Astrocyte (in vitro differentiated cells and primary cell): ENCODE data around the gene MYO6. TPM values are rescaled to one million over a fixed set of nuclear protein-coding genes. Genes with fewer than 3 reads are reported as not detected.

Experiments used
- DNase-seq: peaks from one replicate; pipeline ENCODE4 v3.0.0-alpha.2; 2010; ENCODE audit warnings: low read depth
- FAIRE-seq: peaks from 2 replicates; lab custom pipeline; 2011; peaks lifted over from hg19 to GRCh38; lab: Jason Lieb, UNC
- H2AFZ ChIP-seq: 2 replicates; pipeline ENCODE4 v1.6.0; 2012; ENCODE audit warnings: low read depth, low read length, inconsistent platforms
- H3K27ac ChIP-seq: 2 replicates; pipeline ENCODE4 v1.5.1; 2011; ENCODE audit warnings: low read depth, low read length, inconsistent platforms
- H3K27me3 ChIP-seq: 2 replicates; pipeline ENCODE4 v1.6.0; 2011; ENCODE audit warnings: low read length, inconsistent platforms; ENCODE audit not compliant: insufficient read depth
- H3K36me3 ChIP-seq: 2 replicates; pipeline ENCODE4 v1.5.1; 2011; ENCODE audit warnings: low read length, inconsistent platforms; ENCODE audit not compliant: insufficient read depth
- H3K4me1 ChIP-seq: 2 replicates; pipeline ENCODE4 v1.5.1; 2011; ENCODE audit warnings: low read length, inconsistent platforms; ENCODE audit not compliant: insufficient read depth
- H3K4me2 ChIP-seq: 2 replicates; pipeline ENCODE4 v1.6.0; 2012; ENCODE audit warnings: low read length, inconsistent platforms
- H3K4me3 ChIP-seq: 2 replicates; pipeline ENCODE4 v1.5.1; 2011; ENCODE audit warnings: low read depth, mild to moderate bottlenecking, low read length, inconsistent platforms; ENCODE audit not compliant: insufficient read depth
- H3K79me2 ChIP-seq: 2 replicates; pipeline ENCODE4 v1.6.0; 2012; ENCODE audit warnings: mild to moderate bottlenecking, low read length, inconsistent platforms; ENCODE audit not compliant: insufficient read depth
- H3K9ac ChIP-seq: 2 replicates; pipeline ENCODE4 v1.6.0; 2012; ENCODE audit warnings: mild to moderate bottlenecking, low read length, inconsistent platforms
- H3K9me3 ChIP-seq: 2 replicates; pipeline ENCODE4 v1.5.1; 2012; ENCODE audit warnings: low read depth, mild to moderate bottlenecking, low read length, inconsistent platforms; ENCODE audit not compliant: insufficient read depth
- H4K20me1 ChIP-seq: 2 replicates; pipeline ENCODE4 v1.6.0; 2012; ENCODE audit warnings: low read length, inconsistent platforms; ENCODE audit not compliant: insufficient read depth
- H3K27ac Mint-ChIP-seq: one replicate; pipeline ENCODE4 v1.8.0; 2021; ENCODE audit warnings: mild to moderate bottlenecking, mixed read lengths; ENCODE audit not compliant: unreplicated experiment
- H3K27me3 Mint-ChIP-seq: one replicate; pipeline ENCODE4 v1.8.0; 2021; ENCODE audit warnings: low read depth, mixed read lengths; ENCODE audit not compliant: unreplicated experiment
- H3K36me3 Mint-ChIP-seq: one replicate; pipeline ENCODE4 v1.8.0; 2021; ENCODE audit warnings: low read depth, mixed read lengths; ENCODE audit not compliant: unreplicated experiment
- H3K4me1 Mint-ChIP-seq: one replicate; pipeline ENCODE4 v1.8.0; 2021; ENCODE audit warnings: low read depth, mixed read lengths; ENCODE audit not compliant: unreplicated experiment
- H3K4me3 Mint-ChIP-seq: one replicate; pipeline ENCODE4 v1.8.0; 2021; ENCODE audit warnings: mild to moderate bottlenecking, moderate library complexity, mixed read lengths; ENCODE audit not compliant: unreplicated experiment
- H3K9me3 Mint-ChIP-seq: one replicate; pipeline ENCODE4 v1.8.0; 2021; ENCODE audit warnings: mild to moderate bottlenecking, mixed read lengths; ENCODE audit not compliant: unreplicated experiment
- CTCF ChIP-seq: IDR thresholded peaks from 2 replicates; pipeline ENCODE4 v1.5.1; 2011; ENCODE audit warnings: low read depth, mild to moderate bottlenecking, inconsistent platforms, low read length, moderate library complexity; ENCODE audit not compliant: insufficient read depth
- EZH2 ChIP-seq: IDR thresholded peaks from 2 replicates; pipeline ENCODE4 v1.6.1; 2012; ENCODE audit warnings: mild to moderate bottlenecking, low read length, inconsistent platforms; ENCODE audit not compliant: insufficient read depth
- total RNA-seq: library from RNA; stranded (reverse); gene quantifications from 2 replicates; pipeline ENCODE4 v1.2.1, GENCODE V29; 2021

Gene MYO6
- total RNA-seq, 1 donor from 2014 or later = 33.1 TPM

- Histone ChIP-seq H3K36me3 (no peaks in the 10 kb centered on the region), H3K27me3 (no peaks in the 10 kb centered on the region), H3K9ac (no peak overlapping the region), H3K4me3 (no peak overlapping the region), H4K20me1 (peaks cover 10% of the 10 kb centered on the region), H3K4me2 (no peak overlapping the region), H3K27ac (no peak overlapping the region), H3K9me3 (no peaks in the 10 kb centered on the region), H3K79me2 (no peaks in the 10 kb centered on the region), H2AFZ (no peak overlapping the region), H3K4me1 (no peaks in the 10 kb centered on the region)
- FAIRE-seq (no peak), DNase-seq (no peak)
- Mint-ChIP-seq H3K4me1 (peaks cover 2% of the 10 kb centered on the region), H3K36me3 (peaks cover 5% of the 10 kb centered on the region), H3K27ac (no peak overlapping the region), H3K4me3 (no peak overlapping the region), H3K27me3 (no peaks in the 10 kb centered on the region), H3K9me3 (no peaks in the 10 kb centered on the region)
- TF ChIP-seq EZH2 (no peak), CTCF (no peak)
Observed at GRCh38 chr6:75808507-75808906, 59.5 kb downstream of the MYO6 start.

- Mint-ChIP-seq H3K4me3 (no peak overlapping the region), H3K27ac (no peak overlapping the region), H3K27me3 (no peaks in the 10 kb centered on the region), H3K9me3 (no peaks in the 10 kb centered on the region), H3K36me3 (peaks cover 2% of the 10 kb centered on the region), H3K4me1 (peaks cover 2% of the 10 kb centered on the region)
- no peak overlapping the region for H2AFZ ChIP-seq
- no peak overlapping the region for H3K27ac ChIP-seq
- FAIRE-seq = no peak
- H3K36me3 ChIP-seq = no peaks in the 10 kb centered on the region
- no peaks in the 10 kb centered on the region for H3K4me1 ChIP-seq
- DNase-seq = no peak
- H3K4me2 ChIP-seq = no peak overlapping the region
- TF ChIP-seq CTCF (no peak), EZH2 (no peak)
- H4K20me1 ChIP-seq = peaks cover 15% of the 10 kb centered on the region
- H3K79me2 ChIP-seq = no peaks in the 10 kb centered on the region
- no peaks in the 10 kb centered on the region for H3K27me3 ChIP-seq
- H3K9ac ChIP-seq = no peak overlapping the region
- no peak overlapping the region for H3K4me3 ChIP-seq
- H3K9me3 ChIP-seq = no peaks in the 10 kb centered on the region
Observed at GRCh38 chr6:75812560-75812959, 63.5 kb downstream of the MYO6 start.

- H3K9ac ChIP-seq = no peak overlapping the region
- no peak for DNase-seq
- H4K20me1 ChIP-seq = peaks cover 11% of the 10 kb centered on the region
- peaks cover 1% of the 10 kb centered on the region for H3K4me1 ChIP-seq
- no peak overlapping the region for H3K4me2 ChIP-seq
- Mint-ChIP-seq H3K36me3 (peaks cover 2% of the 10 kb centered on the region), H3K4me3 (no peak overlapping the region), H3K4me1 (peaks cover 4% of the 10 kb centered on the region), H3K9me3 (no peaks in the 10 kb centered on the region), H3K27me3 (no peaks in the 10 kb centered on the region), H3K27ac (no peak overlapping the region)
- no peak overlapping the region for H3K4me3 ChIP-seq
- no peak for TF ChIP-seq CTCF
- no peak for TF ChIP-seq EZH2
- H3K27ac ChIP-seq = no peak overlapping the region
- no peaks in the 10 kb centered on the region for H3K9me3 ChIP-seq
- H3K27me3 ChIP-seq = no peaks in the 10 kb centered on the region
- no peaks in the 10 kb centered on the region for H3K79me2 ChIP-seq
- H2AFZ ChIP-seq = no peak overlapping the region
- FAIRE-seq = no peak
- H3K36me3 ChIP-seq = no peaks in the 10 kb centered on the region
Observed at GRCh38 chr6:75813476-75814250, 64.6 kb downstream of the MYO6 start.
